GM18951 (cell line): Measurements from ENCODE around the gene GPC6.

Experiments
- POLR2A ChIP-seq: IDR thresholded peaks from 4 replicates; pipeline ENCODE4 v1.6.1; 2011; ENCODE audit warnings: mild to moderate bottlenecking; ENCODE audit not compliant: insufficient read length, insufficient read depth; ENCODE audit errors: extremely low read depth
- in situ Hi-C: fragments of 300-500 bp; cut with MboI; formaldehyde crosslinking; loops from one replicate; pipeline ENCODE4 v1.12.0; 2022; ENCODE audit warnings: low sequenced_read_pairs, mixed read lengths, inconsistent platforms; ENCODE audit not compliant: unreplicated experiment

The GPC6 gene

GRCh38 chr13:93326234-93326811 is 99.7 kb downstream of the GPC6 start:
- TF ChIP-seq POLR2A: no peak
- in situ Hi-C loops: no loop called here

- TF ChIP-seq POLR2A: no peak
- in situ Hi-C loops: no loop called here
These were observed 102.3 kb downstream of the GPC6 start for GRCh38 chr13:93328943-93329342.

GRCh38 chr13:93336728-93337127 is 110.1 kb downstream of the GPC6 start:
- in situ Hi-C loops: no loop called here
- no peak for TF ChIP-seq POLR2A

GRCh38 chr13:93338030-93338429 is 111.4 kb downstream of the GPC6 start:
- TF ChIP-seq POLR2A: no peak
- in situ Hi-C loops: no loop called here

- in situ Hi-C loops: no loop called here
- no peak for TF ChIP-seq POLR2A
These were observed 112.3 kb downstream of the GPC6 start for GRCh38 chr13:93338906-93339305.

DNA sequence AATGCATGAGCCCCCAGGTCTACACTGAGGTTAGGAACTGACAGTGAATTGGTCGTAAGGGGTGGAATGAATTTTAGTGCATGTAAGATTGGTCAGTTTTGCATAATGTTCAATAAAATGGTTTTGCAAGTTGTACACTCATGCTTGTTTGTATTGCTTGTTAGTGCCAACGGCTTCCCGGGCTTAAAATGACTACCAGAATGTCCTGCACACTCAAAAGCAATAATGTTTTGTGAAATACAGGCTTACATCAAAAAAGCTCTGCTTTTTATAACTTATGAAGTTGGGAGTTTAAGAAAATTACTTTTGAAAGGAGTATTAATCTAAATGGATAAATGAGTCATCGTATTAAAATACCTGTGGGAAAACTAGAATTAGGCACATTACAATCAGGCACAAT is 112.9 kb downstream of the GPC6 start:
- in situ Hi-C loops: no loop called here

DNA sequence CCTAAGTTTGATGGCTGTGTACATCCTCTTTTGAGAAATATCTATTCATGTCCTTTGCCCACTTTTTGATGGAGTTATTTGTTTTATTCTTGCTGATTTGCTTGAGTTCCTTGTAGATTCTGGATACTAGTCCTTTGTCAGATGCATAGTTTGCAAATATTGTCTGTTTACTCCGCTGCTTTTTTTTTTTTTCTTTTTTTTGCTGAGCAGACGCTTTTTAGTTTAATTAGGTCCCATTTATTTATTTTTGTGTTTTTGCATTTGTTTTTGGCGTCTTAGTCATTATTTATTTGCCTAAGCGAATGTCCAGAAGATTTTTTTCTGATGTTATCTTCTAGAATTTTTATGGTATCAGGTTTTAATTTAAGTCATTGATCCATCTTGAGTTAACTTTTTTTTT is 114.9 kb downstream of the GPC6 start:
- TF ChIP-seq POLR2A: no peak
- in situ Hi-C loops: no loop called here

More for the DNA sequence above, 112.9 kb downstream of the GPC6 start:
- TF ChIP-seq POLR2A: no peak

DNA sequence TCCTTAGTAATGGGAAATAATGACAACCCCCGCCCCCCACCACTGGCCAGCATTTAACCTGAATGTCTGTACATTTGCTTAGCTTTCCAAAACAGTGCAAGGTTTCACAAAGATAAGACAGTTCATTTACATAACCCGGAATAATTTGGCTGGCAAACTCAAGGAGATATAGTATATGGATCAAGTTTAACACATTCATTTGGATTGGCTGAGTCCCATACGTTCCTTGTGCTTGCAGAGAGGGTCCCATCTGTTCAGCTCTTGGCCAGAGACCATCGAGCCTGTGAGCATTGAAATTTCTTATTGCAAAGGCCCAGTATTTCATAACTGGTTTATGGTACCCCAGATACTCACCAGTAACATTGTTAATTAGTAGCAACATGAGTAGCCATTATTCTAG is 116.5 kb downstream of the GPC6 start:
- in situ Hi-C loops: no loop called here
- TF ChIP-seq POLR2A: no peak

DNA sequence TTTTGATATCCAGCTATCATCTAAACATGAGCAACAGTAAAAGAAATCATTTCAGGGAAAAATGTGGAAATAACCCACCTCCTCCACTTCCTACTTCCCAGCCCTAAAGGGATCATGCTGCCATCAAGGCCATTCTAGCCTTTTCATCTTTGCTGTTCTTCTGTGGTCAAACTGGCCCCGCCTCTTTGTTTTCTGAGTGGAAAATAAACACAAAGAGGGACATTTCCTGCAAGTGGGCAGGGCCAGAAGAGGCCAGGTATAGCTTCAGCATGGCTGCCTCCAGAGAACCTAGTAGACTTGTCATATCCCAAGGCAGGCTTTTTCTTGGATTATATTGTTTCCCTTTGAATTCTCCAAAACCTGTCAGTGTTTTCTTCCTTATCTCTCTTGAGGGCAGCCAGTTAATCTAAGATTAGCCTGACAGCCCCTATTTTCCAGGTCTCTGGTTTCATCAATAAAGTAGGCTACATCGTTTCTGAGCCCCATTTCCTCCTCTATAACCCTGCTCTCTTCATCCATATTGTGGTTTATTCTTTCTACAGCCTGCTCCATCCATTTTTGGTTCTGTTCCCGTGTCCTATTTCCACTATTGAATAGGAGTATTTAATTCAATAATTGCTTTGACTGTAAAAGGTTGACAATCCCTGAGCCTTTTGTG is 117.6 kb downstream of the GPC6 start:
- in situ Hi-C loops: no loop called here
- no peak for TF ChIP-seq POLR2A

GRCh38 chr13:93345024-93345423 is 118.4 kb downstream of the GPC6 start:
- in situ Hi-C loops: no loop called here

GRCh38 chr13:93345770-93346169 is 119.2 kb downstream of the GPC6 start:
- in situ Hi-C loops: no loop called here
- no peak for TF ChIP-seq POLR2A

More at GRCh38 chr13:93345024-93345423, 118.4 kb downstream of the GPC6 start:
- no peak for TF ChIP-seq POLR2A

GRCh38 chr13:93352616-93353015 is 126.0 kb downstream of the GPC6 start:
- in situ Hi-C loops: no loop called here
- no peak for TF ChIP-seq POLR2A

- no peak for TF ChIP-seq POLR2A
- in situ Hi-C loops: no loop called here
These were observed 128.5 kb downstream of the GPC6 start for GRCh38 chr13:93355094-93355493.

DNA sequence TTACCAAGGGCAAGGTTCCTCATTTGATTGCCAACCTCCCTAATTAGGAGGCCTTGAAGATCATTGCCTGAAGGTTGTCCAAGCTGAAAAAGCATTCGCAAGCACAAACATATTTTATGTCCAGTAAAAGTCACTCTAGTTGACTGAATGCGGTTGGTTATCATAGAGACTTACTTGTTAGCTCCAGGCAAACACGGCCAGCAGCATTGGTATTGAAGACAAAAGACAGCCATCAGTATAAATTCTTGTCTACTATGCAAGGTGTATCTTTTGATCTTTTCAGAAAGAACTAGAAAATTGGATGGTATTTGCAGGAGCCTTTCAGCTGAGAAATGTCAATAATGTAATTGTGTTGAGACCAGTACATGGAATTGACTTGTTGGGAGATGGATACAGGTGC is 129.9 kb downstream of the GPC6 start:
- TF ChIP-seq POLR2A: no peak
- in situ Hi-C loops: no loop called here
